A673 (cell line): ENCODE results near the gene EMP1.

ENCODE experiments used
- CTCF ChIP-seq: fragments of 300-800, 200-600 bp; sonication (generic); conservative IDR thresholded peaks from 2 replicates; pipeline ENCODE4 v1.5.1; 2017; ENCODE audit warnings: low read depth, mild to moderate bottlenecking, antibody characterized with exemption, low read length, moderate library complexity, mixed read lengths
- EZH2 ChIP-seq: fragments of 200-600 bp; sonication (generic); IDR thresholded peaks from 2 replicates; pipeline ENCODE4 v1.6.1; 2017; ENCODE audit warnings: borderline replicate concordance, low read depth, mild to moderate bottlenecking, mixed read lengths, antibody characterized with exemption, low read length; ENCODE audit not compliant: poor library complexity, severe bottlenecking

GRCh38 chr12:13248964-13249363, 52.4 kb downstream of the EMP1 start:
- TF ChIP-seq CTCF: no peak
- no peak for TF ChIP-seq EZH2
